SK-N-MC (cell line): Measurements from ENCODE around the gene MTG2.

ENCODE experiments used
- EZH2 ChIP-seq: fragments of 200-600 bp; sonication (generic); IDR thresholded peaks from one replicate; pipeline ENCODE4 v1.6.1; 2017; ENCODE audit warnings: antibody characterized with exemption
- FOXP2 ChIP-seq: optimal IDR thresholded peaks from 2 replicates; pipeline ENCODE3; 2011; ENCODE audit warnings: mild to moderate bottlenecking, moderate library complexity; ENCODE audit not compliant: insufficient read depth; ENCODE audit errors: extremely low read length, control extremely low read depth
- POLR2AphosphoS5 ChIP-seq: IDR thresholded peaks from 2 replicates; pipeline ENCODE4 v1.6.1; 2012; ENCODE audit warnings: mild to moderate bottlenecking, low read depth, low read length, borderline replicate concordance

DNA sequence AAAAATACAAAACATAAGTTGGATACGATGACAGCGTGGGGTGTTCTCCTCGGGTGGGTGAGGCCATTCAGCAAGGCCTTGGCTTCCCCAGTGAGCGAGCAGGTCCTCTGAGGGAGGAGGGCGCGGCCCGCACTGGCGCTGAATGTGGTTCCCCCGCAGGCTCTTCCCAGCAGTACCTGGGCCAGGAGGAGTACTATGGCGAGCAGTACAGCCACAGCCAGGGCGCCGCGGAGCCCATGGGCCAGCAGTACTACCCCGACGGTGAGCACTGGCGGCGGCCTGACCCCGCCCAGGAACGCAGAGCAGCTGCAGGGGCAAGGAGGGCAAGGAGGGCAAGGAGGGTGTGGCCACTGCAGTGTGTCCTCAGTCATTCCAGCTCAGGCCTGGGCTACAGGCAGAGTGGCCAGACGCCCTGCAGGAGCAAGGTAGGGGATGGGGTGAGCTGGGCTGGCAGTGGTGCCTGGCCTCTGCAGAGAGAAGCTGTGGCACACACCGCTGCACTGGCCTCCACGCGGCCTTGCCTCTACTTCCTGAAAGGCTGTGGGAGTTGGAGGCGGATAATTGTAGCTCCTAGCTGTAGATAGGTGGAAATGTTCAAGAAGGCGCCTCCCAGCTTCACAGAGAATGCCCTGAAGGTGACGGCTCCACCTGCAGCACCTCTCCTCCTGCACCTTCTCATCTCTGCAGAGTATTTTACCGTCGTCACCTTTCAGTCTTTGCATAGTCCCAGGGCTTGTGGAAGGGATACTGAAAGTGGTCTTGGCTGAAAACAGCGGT lies 18.7 kb upstream of the MTG2 start:
- no peak for TF ChIP-seq EZH2
- TF ChIP-seq POLR2AphosphoS5 = no peak
- no peak for TF ChIP-seq FOXP2
